Duodenal mucosa (tissue), 2 donors: ENCODE data around the gene AFTPH.

Source experiments
- H3K27ac ChIP-seq: one replicate; pipeline ENCODE4 v1.7.0; 2013; ENCODE audit warnings: low read depth, low read length
- H3K27me3 ChIP-seq, 2 donors: one replicate each; pipeline ENCODE4 v1.7.0; 2013; ENCODE audit warnings: low read length in 2 of 2, control low read depth in 1 of 2; ENCODE audit not compliant: insufficient read depth in 2 of 2, control insufficient read depth in 1 of 2
- H3K36me3 ChIP-seq, 2 donors: one replicate each; pipeline ENCODE4 v1.7.0; 2013; ENCODE audit warnings: low read length in 2 of 2, control low read depth in 1 of 2; ENCODE audit not compliant: insufficient read depth in 2 of 2, control insufficient read depth in 1 of 2
- H3K4me1 ChIP-seq, 2 donors: one replicate each; pipeline ENCODE4 v1.7.0; 2013; ENCODE audit warnings: low read length in 2 of 2, control low read depth in 1 of 2; ENCODE audit not compliant: insufficient read depth in 2 of 2, control insufficient read depth in 1 of 2
- H3K4me3 ChIP-seq, 2 donors: one replicate each; pipeline ENCODE4 v1.7.0; 2013; ENCODE audit warnings: low read length in 2 of 2, low read depth in 1 of 2
- H3K9ac ChIP-seq, 2 donors: one replicate each; pipeline ENCODE4 v1.7.0; 2013; ENCODE audit warnings: low read length in 2 of 2, low read depth in 1 of 2
- H3K9me3 ChIP-seq, 2 donors: one replicate each; pipeline ENCODE4 v1.7.0; 2013; ENCODE audit warnings: low read length in 2 of 2, control low read depth in 1 of 2; ENCODE audit not compliant: control insufficient read depth in 1 of 2

Gene AFTPH

GRCh38 chr2:64537991-64538390 is 13.9 kb downstream of the AFTPH start:
- H3K9ac ChIP-seq: no peak overlapping the region
- no peaks in the 10 kb centered on the region for H3K9me3 ChIP-seq
- H3K4me3 ChIP-seq: no peak overlapping the region
- no peaks in the 10 kb centered on the region for H3K36me3 ChIP-seq
- no peak overlapping the region for H3K27ac ChIP-seq
- H3K4me1 ChIP-seq: peaks cover 14 to 15% of the 10 kb centered on the region in 2 donors
- H3K27me3 ChIP-seq: no peaks in the 10 kb centered on the region

DNA sequence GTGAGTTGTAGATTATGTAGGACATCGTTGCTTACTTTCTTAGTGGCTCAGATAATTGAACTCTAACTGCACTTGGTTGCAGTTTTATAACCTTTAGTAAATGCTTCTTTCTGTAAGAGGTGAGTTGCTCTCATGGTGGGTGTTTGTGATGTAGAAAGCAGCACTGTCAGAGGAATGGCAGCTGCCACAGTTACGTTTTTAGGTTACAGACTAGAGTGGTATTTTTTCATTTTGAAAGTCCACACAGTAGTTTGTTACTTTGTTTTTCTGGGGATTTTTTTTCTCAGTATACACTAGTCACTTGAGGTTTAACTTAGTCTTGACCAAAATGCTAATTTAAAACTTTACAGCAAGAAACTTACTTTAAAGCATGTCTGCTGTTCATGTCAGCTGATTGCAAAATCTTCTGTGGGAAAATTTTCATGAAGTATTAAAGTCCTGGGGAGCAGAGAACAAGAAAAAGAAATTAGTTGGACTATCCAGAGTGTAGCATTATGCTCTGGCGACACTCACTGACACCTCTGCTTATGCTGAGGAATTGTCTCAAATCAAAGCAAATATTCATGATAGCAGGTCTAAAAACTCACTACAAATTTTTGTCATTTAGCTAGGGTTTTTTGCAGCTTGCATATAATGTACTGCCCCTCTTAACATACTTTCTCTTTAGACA is 14.8 kb downstream of the AFTPH start:
- no peak overlapping the region for H3K27ac ChIP-seq
- H3K36me3 ChIP-seq: no peaks in the 10 kb centered on the region
- H3K4me1 ChIP-seq: peaks cover 17 to 20% of the 10 kb centered on the region in 2 donors
- H3K27me3 ChIP-seq: no peaks in the 10 kb centered on the region
- H3K9me3 ChIP-seq: no peaks in the 10 kb centered on the region
- H3K4me3 ChIP-seq: no peak overlapping the region
- H3K9ac ChIP-seq: no peak overlapping the region

DNA sequence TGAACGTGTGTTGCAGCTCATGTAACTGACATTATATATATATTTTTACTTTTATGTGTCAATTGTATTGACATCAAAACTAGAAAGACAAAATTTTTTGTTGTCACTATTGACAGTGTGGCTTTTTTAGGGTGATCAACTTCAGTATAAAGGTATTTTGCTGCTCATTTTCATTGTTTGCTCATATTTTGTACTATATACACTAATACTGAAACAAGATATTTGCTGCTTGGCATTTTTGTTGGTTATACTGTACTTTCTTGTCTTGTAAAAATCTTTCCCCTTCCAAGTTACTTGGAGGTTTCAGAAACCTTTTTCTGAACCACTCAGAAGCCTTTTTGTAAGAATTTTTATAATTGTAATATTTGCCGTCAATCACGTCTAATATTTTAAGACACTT is 16.5 kb downstream of the AFTPH start:
- Histone ChIP-seq H3K27ac (no peak overlapping the region), H3K4me3 (no peak overlapping the region)

DNA sequence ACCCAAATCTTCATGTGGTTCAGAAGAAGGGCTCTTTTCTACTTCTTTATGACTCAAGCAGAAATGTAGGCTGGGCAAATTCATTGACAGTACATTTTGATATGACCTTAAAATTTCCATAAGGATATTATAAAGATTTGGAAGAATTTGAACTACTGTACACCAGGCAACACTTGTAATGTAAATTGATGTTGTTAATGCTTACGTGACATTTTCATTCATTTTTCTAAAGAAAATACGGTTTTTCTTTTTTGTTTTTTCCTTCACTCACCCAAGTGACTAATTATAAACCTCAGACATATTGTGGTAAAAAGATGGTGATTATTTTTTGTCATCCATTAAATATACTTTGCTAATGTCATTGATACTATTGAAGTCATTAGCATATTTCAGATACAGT is 17.4 kb downstream of the AFTPH start:
- peaks cover 12 to 20% of the 10 kb centered on the region in 2 donors for H3K4me1 ChIP-seq
- no peak overlapping the region for H3K27ac ChIP-seq
- no peaks in the 10 kb centered on the region for H3K9me3 ChIP-seq
- no peak overlapping the region for H3K9ac ChIP-seq
- no peaks in the 10 kb centered on the region for H3K27me3 ChIP-seq
- H3K4me3 ChIP-seq: no peak overlapping the region
- H3K36me3 ChIP-seq: no peaks in the 10 kb centered on the region

More for the DNA sequence above, 16.5 kb downstream of the AFTPH start:
- Histone ChIP-seq H3K36me3 (no peaks in the 10 kb centered on the region), H3K9ac (no peak overlapping the region), H3K27me3 (no peaks in the 10 kb centered on the region), H3K4me1 (peaks cover 12 to 20% of the 10 kb centered on the region in 2 donors), H3K9me3 (no peaks in the 10 kb centered on the region)

GRCh38 chr2:64542071-64543007 is 18.2 kb downstream of the AFTPH start:
- H3K4me1 ChIP-seq: peaks cover 12 to 20% of the 10 kb centered on the region in 2 donors
- no peak overlapping the region for H3K9ac ChIP-seq
- no peak overlapping the region for H3K4me3 ChIP-seq
- no peaks in the 10 kb centered on the region for H3K27me3 ChIP-seq
- no peak overlapping the region for H3K27ac ChIP-seq
- no peaks in the 10 kb centered on the region for H3K36me3 ChIP-seq
- no peaks in the 10 kb centered on the region for H3K9me3 ChIP-seq

DNA sequence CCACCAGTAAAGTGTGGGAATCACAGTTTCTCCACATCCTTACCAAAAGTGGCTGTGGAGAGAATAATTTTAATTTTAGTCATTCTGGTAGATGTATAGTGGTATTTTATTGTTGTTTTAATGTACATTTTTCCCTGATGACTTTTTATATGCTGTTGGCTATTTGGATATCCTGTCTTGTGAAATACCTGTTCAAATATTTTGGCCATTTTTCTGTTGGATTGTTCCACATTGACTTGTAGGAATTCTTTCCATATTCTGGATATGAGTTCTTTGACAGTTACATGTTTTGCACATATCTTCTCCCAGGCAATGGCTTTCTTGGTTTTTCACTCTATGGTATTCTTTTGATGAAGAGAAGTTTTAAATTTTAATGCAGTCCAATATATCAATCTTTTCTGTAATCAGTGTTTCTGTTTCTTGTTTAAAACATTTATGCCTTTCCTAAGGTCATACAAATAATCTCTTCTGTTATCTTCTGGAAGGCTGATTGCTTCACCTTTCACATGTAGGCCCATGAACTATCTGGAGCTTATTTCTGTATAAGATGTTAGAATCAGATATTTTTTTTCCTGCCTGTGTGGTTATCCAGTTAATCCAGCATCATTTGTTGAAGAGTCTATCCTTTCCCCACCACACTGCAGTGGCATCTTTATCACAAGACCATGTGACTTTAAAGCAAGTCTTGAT is 19.0 kb downstream of the AFTPH start:
- Histone ChIP-seq H3K27me3 (no peaks in the 10 kb centered on the region), H3K4me3 (no peak overlapping the region), H3K9me3 (no peaks in the 10 kb centered on the region), H3K36me3 (no peaks in the 10 kb centered on the region), H3K27ac (no peak overlapping the region), H3K4me1 (peaks cover 12 to 20% of the 10 kb centered on the region in 2 donors), H3K9ac (no peak overlapping the region)

- H3K4me1 ChIP-seq: no peaks in the 10 kb centered on the region
- H3K4me3 ChIP-seq: no peak overlapping the region
- no peak overlapping the region for H3K27ac ChIP-seq
- no peak overlapping the region for H3K9ac ChIP-seq
- H3K36me3 ChIP-seq: peaks cover 0 to 4% of the 10 kb centered on the region in 2 donors
- no peaks in the 10 kb centered on the region for H3K27me3 ChIP-seq
- no peaks in the 10 kb centered on the region for H3K9me3 ChIP-seq
Measured at GRCh38 chr2:64548761-64549160, 24.6 kb downstream of the AFTPH start.

DNA sequence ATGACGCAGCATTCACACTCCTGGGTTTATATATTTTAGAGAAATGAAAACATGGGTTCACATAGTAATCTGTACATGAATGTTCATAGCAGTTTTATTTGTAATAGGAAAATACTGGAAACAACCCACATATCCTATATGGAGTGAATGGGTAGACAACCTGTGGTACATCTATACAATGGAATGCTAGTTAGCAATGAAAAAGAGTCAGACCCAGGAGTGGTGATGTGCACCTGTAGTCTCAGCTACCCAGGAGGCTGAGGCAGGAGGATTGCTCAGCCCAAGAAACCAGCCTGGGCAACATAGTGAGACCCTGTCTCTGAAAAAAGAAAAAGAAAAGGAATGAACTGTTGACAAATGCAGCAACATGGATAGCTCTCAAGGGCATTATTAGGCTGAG is 25.9 kb downstream of the AFTPH start:
- H3K36me3 ChIP-seq: peaks cover 0 to 4% of the 10 kb centered on the region in 2 donors
- no peak overlapping the region for H3K4me3 ChIP-seq
- H3K27me3 ChIP-seq: no peaks in the 10 kb centered on the region
- no peaks in the 10 kb centered on the region for H3K9me3 ChIP-seq
- H3K9ac ChIP-seq: no peak overlapping the region
- H3K27ac ChIP-seq: no peak overlapping the region
- no peaks in the 10 kb centered on the region for H3K4me1 ChIP-seq

DNA sequence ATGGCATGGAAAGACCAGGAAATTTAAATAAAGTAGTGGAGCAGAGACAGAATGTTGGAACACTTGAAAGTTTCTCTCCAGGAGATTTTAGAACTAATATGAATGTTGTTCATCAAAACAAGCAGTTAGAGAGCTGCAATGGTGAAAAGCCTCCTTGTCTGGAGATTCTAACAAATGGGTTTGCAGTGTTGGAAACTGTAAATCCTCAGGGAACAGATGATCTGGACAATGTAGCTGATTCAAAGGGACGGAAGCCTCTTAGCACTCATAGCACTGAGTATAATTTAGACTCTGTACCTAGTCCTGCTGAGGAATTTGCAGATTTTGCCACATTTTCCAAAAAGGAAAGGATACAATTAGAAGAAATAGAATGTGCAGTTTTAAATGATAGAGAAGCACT is 27.7 kb downstream of the AFTPH start:
- Histone ChIP-seq H3K27ac (no peak overlapping the region), H3K9me3 (no peaks in the 10 kb centered on the region), H3K36me3 (peaks cover 0 to 4% of the 10 kb centered on the region in 2 donors), H3K4me1 (no peaks in the 10 kb centered on the region), H3K9ac (no peak overlapping the region), H3K4me3 (no peak overlapping the region), H3K27me3 (no peaks in the 10 kb centered on the region)

- Histone ChIP-seq H3K9me3 (no peaks in the 10 kb centered on the region), H3K36me3 (peaks cover 0 to 4% of the 10 kb centered on the region in 2 donors), H3K27me3 (no peaks in the 10 kb centered on the region), H3K4me1 (no peaks in the 10 kb centered on the region), H3K9ac (no peak overlapping the region), H3K27ac (no peak overlapping the region), H3K4me3 (no peak overlapping the region)
Measured at GRCh38 chr2:64554117-64554516, 30.0 kb downstream of the AFTPH start.
